ENCODE measurements around the gene MLST8.

Gene MLST8, protein sequence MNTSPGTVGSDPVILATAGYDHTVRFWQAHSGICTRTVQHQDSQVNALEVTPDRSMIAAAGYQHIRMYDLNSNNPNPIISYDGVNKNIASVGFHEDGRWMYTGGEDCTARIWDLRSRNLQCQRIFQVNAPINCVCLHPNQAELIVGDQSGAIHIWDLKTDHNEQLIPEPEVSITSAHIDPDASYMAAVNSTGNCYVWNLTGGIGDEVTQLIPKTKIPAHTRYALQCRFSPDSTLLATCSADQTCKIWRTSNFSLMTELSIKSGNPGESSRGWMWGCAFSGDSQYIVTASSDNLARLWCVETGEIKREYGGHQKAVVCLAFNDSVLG

GRCh38 chr16:2205104-2205966, at the start of gene MLST8:
Gene MLST8, plus strand, starts transcription at chr16:2205454. Its CDS starts 632 bp downstream, at chr16:2206086.
- peak; percentile 69 to 90 for DNase-seq

DNA sequence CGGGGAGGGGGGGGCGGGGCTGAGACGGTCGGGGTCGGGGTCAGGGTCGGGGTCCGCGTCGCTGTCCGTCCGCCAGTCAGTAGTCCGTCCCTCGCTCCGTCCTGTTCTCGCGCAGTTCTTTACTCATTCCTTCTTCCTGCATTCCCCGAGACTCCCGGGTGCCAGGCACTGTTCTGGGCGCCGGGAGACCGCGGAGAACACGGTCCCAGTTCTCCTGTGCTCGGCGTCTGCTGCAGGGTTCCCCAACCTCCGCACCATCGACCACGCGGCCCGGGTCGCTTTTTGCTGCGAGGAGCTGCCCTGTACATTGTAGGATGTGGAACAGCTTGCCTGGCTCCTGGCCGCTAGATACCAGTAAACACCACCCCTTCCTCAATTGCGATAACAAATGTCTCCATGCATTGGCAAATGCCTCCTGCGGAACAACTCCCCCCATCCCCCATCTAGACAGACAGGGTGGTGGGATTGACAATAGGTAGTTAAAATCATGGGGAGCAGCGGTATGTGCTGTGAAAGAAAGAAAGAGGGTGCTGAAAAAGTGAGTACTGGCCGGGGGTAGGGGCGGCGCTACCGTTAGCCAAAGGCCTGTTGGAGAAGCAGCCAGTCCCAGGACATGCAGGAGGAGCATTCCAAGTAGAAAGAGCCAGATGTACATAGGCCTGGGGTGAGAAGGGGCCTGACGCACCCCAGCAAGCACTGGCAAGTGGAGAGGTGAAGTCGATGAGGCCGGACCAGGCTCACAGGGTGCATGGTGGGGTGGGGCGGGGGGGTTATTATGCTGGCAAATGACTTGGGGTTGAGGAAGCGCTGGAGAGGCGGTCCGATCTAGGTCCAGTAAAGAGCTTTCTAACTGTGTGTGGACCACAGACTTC, 49.0 kb upstream of the MLST8 start:
- DNase-seq = peak; percentile 3 to 10

DNA sequence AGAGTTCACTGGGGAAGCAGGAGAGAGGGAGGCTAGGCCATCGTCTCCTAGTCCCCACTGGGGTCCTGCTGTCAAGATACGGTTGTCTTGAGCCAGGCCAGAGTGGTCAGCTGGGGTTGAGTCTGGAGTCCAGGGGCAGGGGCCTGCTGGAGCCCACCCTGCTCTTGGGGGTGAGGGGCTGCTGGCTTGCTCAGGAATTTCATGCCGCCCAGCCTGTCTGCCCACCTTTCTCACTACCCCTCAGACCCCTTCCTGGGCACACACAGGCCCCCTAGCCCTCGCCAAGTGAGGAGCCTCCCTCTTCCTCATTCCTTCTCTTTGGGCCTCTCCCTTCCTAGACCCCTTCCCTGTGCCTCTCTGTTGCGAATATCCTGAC, 48.4 kb upstream of the MLST8 start:
- DNase-seq = no peak

DNA sequence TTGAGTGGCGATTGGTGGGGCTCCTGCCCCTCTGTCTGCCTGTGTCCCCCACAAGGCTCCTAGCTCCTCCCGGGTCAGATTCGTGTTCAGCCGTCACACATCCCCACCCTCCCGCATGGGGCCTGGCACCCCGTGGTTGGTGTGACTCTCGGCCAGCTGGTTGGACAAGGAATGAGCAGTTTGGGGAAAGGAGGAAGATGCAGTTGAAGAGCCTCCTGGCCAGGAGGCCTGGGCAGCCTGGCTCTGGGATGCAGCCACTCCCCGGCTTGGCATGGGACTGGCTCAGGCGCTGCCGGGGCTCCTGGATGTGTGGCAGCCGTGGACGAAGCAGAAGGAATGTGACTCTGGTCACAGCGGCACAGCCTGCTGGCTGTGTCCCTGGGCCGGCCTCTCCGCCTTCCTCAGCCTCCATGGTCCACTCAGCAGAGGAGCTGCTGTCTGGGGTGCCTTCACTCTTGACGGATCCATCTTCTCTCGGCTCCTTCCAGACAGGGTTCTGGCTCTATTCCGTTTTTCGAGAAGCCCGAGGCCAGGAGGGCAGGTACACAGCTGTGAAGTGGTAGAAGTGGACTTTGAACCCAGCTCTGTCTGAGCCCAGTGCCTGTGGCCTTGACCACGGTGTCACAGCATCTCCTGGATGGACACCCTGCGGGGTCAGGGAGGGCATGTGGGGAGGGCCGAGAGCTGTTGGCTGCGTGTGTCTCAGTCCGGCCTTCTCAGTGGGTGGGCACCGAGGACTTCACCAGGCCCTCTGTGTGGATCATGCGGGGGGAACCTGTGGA, 47.6 kb upstream of the MLST8 start:
- no peak for DNase-seq

DNA sequence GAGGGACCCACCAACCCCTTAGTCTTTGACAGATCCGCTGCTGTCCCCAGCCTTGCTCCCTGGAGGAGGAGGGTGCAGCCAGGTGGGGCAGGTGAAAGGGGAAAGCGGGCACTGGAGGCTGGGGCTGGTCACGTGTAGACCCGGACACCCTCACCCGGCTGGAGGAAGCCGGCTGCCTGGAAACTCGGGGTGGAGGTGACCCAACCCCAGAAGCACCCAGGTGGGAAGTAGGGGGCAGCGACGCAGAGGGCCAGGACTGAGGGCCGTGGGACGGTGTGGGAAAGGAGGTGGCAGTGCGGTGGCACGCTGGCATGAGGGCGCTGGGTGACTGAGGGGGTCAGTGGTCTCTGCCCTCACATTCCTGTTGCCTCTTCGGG, 47.0 kb upstream of the MLST8 start:
- DNase-seq = no peak

DNA sequence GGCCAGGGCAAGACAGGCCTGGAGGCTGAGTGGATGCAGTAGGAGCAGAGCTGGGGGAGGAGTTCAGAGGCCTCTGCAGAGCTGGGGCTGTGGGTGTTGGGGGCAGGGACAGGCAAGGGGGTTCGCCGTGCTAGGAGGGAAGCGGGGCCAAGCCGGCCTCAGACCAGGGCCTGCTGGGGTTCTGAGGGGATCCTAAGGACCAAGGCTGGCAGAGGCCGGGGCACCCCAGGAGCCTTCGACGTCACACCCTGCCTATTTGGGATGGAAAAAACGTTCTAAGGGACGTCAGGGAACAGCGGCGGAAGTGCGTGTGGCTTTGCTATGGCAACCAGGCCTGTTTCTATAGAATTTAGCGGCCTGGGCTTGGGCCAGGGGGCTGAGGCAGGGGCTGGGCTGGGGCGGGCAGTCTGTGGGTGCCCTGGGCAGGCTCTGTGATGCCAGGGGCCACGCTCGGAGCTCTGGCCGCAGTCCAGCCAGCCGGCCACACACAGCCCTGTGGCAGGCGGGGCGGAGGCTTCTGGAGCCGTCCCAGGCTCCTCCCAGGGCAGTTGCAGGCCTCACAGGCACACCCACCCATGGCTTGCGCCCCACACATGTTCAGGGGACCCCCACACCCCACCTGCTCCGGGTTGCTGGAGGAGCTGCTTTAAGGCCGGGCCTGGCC, 45.9 kb upstream of the MLST8 start:
- no peak for DNase-seq

DNA sequence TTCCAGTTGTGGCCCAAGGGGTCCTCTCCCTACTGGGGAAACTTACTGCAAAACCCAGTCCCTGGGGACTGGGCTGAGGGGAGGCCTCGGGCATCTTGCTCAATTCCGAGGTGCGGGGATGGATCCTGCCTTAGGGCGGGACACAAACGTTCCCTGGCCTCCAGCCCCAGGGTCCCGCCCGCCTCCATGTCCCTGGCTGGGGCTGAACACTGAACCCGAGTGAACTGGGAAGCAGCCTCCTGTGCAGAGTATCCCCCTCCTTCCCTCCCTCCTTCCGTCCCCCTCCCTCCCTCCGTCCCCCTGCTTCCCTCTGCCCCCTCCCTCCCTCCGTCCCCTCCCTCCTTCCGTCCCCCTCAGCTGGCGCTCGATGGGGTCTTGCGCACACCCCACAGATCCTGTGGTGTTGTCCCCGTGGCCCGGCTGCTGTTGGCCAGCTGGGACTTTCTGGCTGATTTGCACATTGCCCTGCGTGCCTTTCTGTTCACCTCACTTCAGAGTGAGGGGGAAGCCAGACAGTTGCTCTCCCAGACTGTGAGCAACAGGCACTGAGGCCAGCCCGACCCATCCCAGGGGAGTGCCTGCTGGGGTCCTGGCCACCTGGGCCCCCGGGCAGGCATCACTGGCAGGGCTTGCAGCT, 44.2 kb upstream of the MLST8 start:
- no peak for DNase-seq

- DNase-seq = no peak
Measured at GRCh38 chr16:2161911-2162310, 43.3 kb upstream of the MLST8 start.

- DNase-seq = no peak
Measured at GRCh38 chr16:2162676-2163118, 42.6 kb upstream of the MLST8 start.

DNA sequence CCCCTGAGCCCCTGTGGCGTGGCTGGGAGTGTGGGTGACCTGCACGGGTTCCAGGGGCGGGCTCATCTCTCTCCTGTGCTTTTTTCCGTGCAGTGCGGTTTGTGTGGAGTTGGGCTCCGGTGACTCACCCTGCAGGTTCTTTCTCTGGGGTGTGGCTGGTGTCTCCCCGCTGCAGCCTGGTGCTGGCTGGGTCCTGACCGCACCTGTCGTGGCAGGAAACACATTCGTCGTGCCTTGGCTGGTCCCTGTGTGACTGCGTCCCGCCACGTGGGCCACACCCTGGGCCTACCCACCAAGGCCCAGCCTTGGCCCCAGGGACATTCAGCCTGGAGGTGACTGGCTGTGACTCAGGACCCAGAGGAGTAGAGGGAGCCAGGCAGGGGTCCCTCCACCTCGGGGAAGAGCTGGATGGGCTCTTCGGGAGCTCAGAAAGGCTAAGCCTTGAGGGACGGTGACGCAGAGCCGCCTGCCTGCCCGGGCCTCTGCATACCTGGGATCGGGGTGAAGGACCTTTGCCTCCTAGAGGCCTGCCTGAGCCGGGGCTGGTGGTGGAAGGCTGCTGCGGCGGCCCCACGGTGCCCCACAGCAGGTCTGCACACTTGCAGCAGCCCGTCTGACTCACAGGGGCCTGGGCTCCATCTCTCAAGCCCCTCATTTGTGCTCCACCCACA, 41.9 kb upstream of the MLST8 start:
- no peak for DNase-seq

GRCh38 chr16:2165861-2166260, 39.4 kb upstream of the MLST8 start:
- DNase-seq = no peak

DNA sequence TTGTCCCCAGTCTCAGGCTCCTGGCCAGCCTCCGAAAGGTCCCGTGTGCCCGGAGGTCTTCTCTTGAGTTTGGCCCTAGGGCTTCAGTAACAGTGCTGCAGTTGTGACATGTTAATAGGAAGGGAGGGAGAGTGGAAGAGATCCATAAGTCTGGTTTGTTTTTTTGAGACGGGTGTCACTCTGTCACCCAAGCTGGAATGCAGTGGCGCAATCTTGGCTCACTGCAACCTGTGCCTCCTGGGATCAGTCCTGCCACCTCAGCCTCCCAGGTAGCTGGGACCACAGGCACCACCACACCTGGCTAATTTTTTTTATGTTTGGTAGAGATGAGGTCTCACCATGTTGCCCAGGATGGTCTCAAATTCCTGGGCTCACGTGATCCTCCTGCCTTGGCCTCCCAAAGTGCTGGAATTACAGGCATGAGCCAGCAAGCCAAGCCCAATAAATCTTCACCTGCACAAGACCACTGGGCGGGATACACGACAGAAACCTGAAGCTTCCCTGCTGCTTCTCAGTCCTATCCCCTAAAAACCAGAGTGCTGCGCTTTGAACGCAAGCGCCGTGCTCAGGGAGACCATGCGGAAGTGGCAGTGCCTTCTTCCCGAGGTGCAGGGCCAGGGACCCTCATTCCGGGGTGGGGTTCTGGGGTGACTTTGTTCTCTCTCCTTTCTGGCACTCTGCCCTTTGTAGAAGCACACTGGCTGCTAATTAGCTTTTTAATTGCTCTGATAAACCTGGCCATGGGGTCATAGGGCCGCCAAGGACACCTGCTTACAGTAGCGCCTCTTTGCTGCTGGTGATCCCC, 38.8 kb upstream of the MLST8 start:
- DNase-seq = no peak

- DNase-seq = no peak
Measured at GRCh38 chr16:2167068-2167638, 38.1 kb upstream of the MLST8 start.

DNA sequence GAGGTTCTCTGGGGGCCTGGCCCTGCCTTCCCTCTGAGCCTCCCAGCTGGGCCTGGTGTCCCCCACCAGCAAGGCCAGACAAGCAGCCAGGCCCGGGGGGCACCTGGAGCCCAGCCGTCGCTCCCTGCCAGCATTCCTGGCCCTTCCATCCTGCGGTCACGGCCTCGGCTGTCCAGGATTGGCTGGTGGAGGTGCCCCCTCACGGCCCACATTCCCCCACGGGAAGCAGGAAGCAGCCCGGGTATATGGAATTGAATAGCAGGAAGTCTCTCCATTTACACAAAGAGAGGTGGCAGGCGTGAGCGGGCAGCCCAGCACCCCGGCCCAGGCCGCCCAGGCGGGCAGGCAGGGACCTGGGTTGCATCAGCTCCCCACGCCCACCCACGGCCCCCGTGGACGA, 35.2 kb upstream of the MLST8 start:
- no peak for DNase-seq

DNA sequence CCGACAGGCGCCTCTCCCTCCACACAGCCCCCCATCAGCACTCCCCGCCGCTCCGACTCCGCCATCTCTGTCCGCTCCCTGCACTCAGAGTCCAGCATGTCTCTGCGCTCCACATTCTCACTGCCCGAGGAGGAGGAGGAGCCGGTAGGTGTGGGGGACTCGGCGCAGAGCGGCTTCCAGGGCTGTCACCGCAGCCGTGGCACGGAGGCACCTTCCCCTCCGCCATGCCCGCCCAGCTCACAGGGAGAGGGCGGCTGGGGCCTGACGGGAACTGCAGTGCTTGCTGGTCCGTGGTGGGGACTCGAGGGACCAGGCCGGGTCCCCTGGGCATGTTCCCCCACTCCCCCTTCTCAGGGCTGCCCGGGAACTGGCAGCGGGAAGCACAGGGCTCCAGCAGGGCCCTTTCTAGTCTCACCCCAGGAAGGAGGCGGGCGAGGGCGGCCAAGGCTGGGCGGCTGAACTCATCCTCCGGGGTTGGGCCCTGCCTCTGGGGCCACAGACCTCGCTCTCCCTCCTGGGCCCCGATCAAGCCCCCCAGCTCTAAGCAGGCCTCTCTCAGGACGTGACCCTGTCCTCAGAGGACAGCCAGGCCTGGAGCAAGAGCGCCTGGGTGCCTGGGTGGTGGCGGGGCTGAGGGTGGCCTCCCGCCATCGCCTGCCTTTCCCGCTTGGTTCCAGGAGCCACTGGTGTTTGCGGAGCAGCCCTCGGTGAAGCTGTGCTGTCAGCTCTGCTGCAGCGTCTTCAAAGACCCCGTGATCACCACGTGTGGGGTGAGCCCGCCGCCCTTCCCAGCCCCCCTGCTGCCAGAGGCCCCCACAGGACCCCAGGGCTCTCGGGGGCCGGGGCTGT, 34.4 kb upstream of the MLST8 start:
- DNase-seq = no peak

DNA sequence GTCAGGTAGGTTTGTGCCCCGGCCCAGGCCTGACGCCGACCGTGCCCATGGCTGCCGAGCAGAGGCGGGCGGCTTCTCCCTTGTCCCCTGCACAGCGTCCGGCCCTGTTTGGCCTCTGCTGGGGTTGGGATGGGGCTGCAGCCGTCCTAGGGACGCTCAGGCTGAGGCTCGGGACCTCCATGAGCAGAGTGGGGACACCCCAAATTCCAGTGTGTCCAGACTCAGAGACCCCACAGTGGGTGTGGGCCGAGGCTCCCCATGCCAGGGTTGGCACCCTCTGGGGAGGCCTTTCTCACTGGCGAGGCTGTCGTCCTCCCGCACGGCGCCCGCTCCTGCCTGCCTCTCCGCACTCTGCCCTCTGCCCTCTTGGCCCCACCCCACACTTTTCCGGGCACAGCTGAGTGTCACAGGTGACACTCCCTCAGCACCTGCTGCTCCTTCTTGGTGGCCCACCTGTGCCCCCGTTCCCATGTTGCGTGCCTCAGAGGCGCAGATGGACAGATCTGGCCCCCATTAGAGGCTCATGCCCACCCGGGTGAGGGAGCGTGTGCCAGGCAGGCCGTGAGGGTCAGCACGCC, 33.6 kb upstream of the MLST8 start:
- DNase-seq = no peak

- DNase-seq = no peak
Measured at GRCh38 chr16:2172688-2173335, 32.4 kb upstream of the MLST8 start.

DNA sequence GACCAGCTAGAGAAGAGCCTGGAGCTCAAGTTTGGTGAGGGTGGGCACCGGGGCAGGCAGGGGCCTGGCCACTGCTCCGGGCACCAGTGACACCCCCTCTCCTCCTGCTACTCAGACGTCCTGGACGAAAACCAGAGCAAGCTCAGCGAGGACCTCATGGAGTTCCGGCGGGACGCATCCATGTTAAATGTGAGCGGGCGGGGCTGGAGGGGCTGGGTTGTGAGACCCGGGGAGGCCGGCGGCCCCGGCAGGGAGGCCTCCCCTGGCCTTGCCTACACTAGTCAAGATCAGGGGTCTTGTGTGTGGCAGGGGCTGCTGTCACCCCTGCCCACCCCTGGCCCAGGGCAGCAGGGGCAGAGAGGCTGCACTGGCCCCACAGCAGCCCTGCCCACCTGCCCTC, 31.9 kb upstream of the MLST8 start:
- DNase-seq = no peak
